Activated CD8-positive, alpha-beta memory T cell treated with anti-CD3 and anti-CD28 coated beads, Interleukin-2, amount 10 ng/mL, durations not matched to agents 7 days and 5 days (primary cell): ENCODE results near the gene GNA15. TPM values are rescaled to one million over a fixed set of nuclear protein-coding genes. Genes with fewer than 3 reads are reported as not detected.
"Not testable (repeated sequence)": the region's sequence is repeated elsewhere in the genome, so short reads cannot be mapped to it uniquely, and the experiment has no call there.

Source experiments
- ATAC-seq: fragments of 150-1000 bp; cut with Tn5 transposase; one replicate; pipeline ENCODE4 v1.10.0; 2021; ENCODE audit warnings: moderate library complexity
- CTCF ChIA-PET: fragments of 350-600 bp; sonication (Branson Sonifier 250); formaldehyde crosslinking; loops from one replicate; lab custom pipeline; 2021; ENCODE audit warnings: antibody characterized with exemption; lab: Charles Lee
- DNase-seq: peaks from one replicate; pipeline ENCODE4 v3.0.0-alpha.2; 2020
- H3K27ac Mint-ChIP-seq: one replicate; pipeline ENCODE4 v1.8.0; 2021; ENCODE audit warnings: mild to moderate bottlenecking, mixed read lengths
- H3K27me3 Mint-ChIP-seq: one replicate; pipeline ENCODE4 v1.8.0; 2021; ENCODE audit warnings: mixed read lengths
- H3K36me3 Mint-ChIP-seq: one replicate; pipeline ENCODE4 v1.8.0; 2021; ENCODE audit warnings: mild to moderate bottlenecking, mixed read lengths
- H3K4me1 Mint-ChIP-seq: one replicate; pipeline ENCODE4 v1.8.0; 2021; ENCODE audit warnings: mixed read lengths
- H3K4me3 Mint-ChIP-seq: one replicate; pipeline ENCODE4 v1.8.0; 2021; ENCODE audit warnings: mild to moderate bottlenecking, moderate library complexity, mixed read lengths
- H3K9me3 Mint-ChIP-seq: one replicate; pipeline ENCODE4 v1.8.0; 2022; ENCODE audit warnings: low read depth, mixed read lengths
- total RNA-seq, 2 experiments: library from RNA; stranded (reverse); gene quantifications; one replicate each; pipeline ENCODE4 v1.2.3, GENCODE V29; 2021

Gene GNA15
- total RNA-seq, 2 experiments from 2014 or later = 23.7 to 39.8 TPM

GRCh38 chr19:3150739-3151329 is 15.0 kb downstream of the GNA15 start:
- H3K9me3 Mint-ChIP-seq = peaks cover 1% of the 10 kb centered on the region
- H3K27me3 Mint-ChIP-seq = no peaks in the 10 kb centered on the region
- CTCF ChIA-PET = interaction anchor here (0.9 to 2.3 kb wide), 6 partner anchors 13 to 200 kb away, joined by 3 to 11 read pairs (median 4); no protein-coding TSS in a partner anchor
- ATAC-seq (no peak), DNase-seq (no peak)
- H3K4me1 Mint-ChIP-seq = peaks cover 12% of the 10 kb centered on the region
- H3K36me3 Mint-ChIP-seq = peaks cover 25% of the 10 kb centered on the region
- H3K27ac Mint-ChIP-seq = no peak overlapping the region
- H3K4me3 Mint-ChIP-seq = no peak overlapping the region

GRCh38 chr19:3151563-3152418 is 16.0 kb downstream of the GNA15 start:
- ATAC-seq = no peak

GRCh38 chr19:3152419-3152780 is 16.6 kb downstream of the GNA15 start:
- DNase-seq = no peak
- no peak for ATAC-seq
- Mint-ChIP-seq H3K4me3 (no peak overlapping the region), H3K4me1 (peaks cover 9% of the 10 kb centered on the region), H3K9me3 (peaks cover 5% of the 10 kb centered on the region), H3K27me3 (no peaks in the 10 kb centered on the region), H3K27ac (no peak overlapping the region), H3K36me3 (peaks cover 35% of the 10 kb centered on the region)
- CTCF ChIA-PET = interaction anchor here (0.6 to 2.3 kb wide), 7 partner anchors 11 to 190 kb away, joined by 3 to 11 read pairs (median 4); no protein-coding TSS in a partner anchor

More at GRCh38 chr19:3151563-3152418, 16.0 kb downstream of the GNA15 start:
- DNase-seq = no peak
- H3K27me3 Mint-ChIP-seq = no peaks in the 10 kb centered on the region
- H3K36me3 Mint-ChIP-seq = peaks cover 31% of the 10 kb centered on the region
- CTCF ChIA-PET = interaction anchor here (0.9 to 2.3 kb wide), 9 partner anchors 10 to 201 kb away, joined by 3 to 11 read pairs (median 4); no protein-coding TSS in a partner anchor
- H3K9me3 Mint-ChIP-seq = peaks cover 5% of the 10 kb centered on the region
- H3K27ac Mint-ChIP-seq = no peak overlapping the region
- peaks cover 7% of the 10 kb centered on the region for H3K4me1 Mint-ChIP-seq
- no peak overlapping the region for H3K4me3 Mint-ChIP-seq

GRCh38 chr19:3153286-3154230 is 17.7 kb downstream of the GNA15 start:
- H3K27me3 Mint-ChIP-seq = no peaks in the 10 kb centered on the region
- H3K36me3 Mint-ChIP-seq = peaks cover 47% of the 10 kb centered on the region
- CTCF ChIA-PET = interaction anchor here (0.7 to 1.0 kb wide), 2 partner anchors 10 to 49 kb away, joined by 3 to 5 read pairs; no protein-coding TSS in a partner anchor
- H3K4me3 Mint-ChIP-seq = no peak overlapping the region
- H3K27ac Mint-ChIP-seq = no peak overlapping the region
- peaks cover 12% of the 10 kb centered on the region for H3K4me1 Mint-ChIP-seq
- H3K9me3 Mint-ChIP-seq = peaks cover 5% of the 10 kb centered on the region
- ATAC-seq = no peak
- no peak for DNase-seq

GRCh38 chr19:3154447-3154846 is 18.6 kb downstream of the GNA15 start:
- not testable (repeated sequence) for H3K27ac Mint-ChIP-seq, H3K4me1 Mint-ChIP-seq, ATAC-seq, H3K4me3 Mint-ChIP-seq, H3K9me3 Mint-ChIP-seq, DNase-seq, H3K27me3 Mint-ChIP-seq
- peaks cover 42% of the 10 kb centered on the region for H3K36me3 Mint-ChIP-seq
- CTCF ChIA-PET = interaction anchor here (0.5 kb wide), 1 partner anchor 204 kb away, joined by 3 read pairs; no protein-coding TSS in a partner anchor

- Mint-ChIP-seq H3K4me1 (peaks cover 11% of the 10 kb centered on the region), H3K27ac (no peak overlapping the region), H3K36me3 (peaks cover 43% of the 10 kb centered on the region), H3K27me3 (no peaks in the 10 kb centered on the region), H3K4me3 (no peak overlapping the region), H3K9me3 (peaks cover 6% of the 10 kb centered on the region)
- ATAC-seq = peak; percentile 94
- CTCF ChIA-PET = interaction anchor here (0.5 to 0.9 kb wide), 2 partner anchors 9 to 204 kb away, joined by 3 to 4 read pairs; no protein-coding TSS in a partner anchor
- DNase-seq = peak; percentile 91
These were observed 19.3 kb downstream of the GNA15 start for GRCh38 chr19:3154957-3155736.

GRCh38 chr19:3157096-3157845 is 21.4 kb downstream of the GNA15 start:
- no peak overlapping the region for H3K27ac Mint-ChIP-seq
- no peak overlapping the region for H3K4me3 Mint-ChIP-seq
- CTCF ChIA-PET = interaction anchor here (0.7 to 1.8 kb wide), 3 partner anchors 11 to 28 kb away, joined by 3 to 9 read pairs (median 4); no protein-coding TSS in a partner anchor
- ATAC-seq = no peak
- no peaks in the 10 kb centered on the region for H3K27me3 Mint-ChIP-seq
- DNase-seq = no peak
- H3K4me1 Mint-ChIP-seq = peaks cover 20% of the 10 kb centered on the region
- H3K36me3 Mint-ChIP-seq = peaks cover 58% of the 10 kb centered on the region
- H3K9me3 Mint-ChIP-seq = peaks cover 6% of the 10 kb centered on the region

- H3K27me3 Mint-ChIP-seq = no peaks in the 10 kb centered on the region
- peaks cover 39% of the 10 kb centered on the region for H3K4me1 Mint-ChIP-seq
These were observed 23.7 kb downstream of the GNA15 start for GRCh38 chr19:3159565-3159964.

GRCh38 chr19:3160219-3160618 is 24.4 kb downstream of the GNA15 start:
- peaks cover 44% of the 10 kb centered on the region for H3K4me1 Mint-ChIP-seq
- H3K27me3 Mint-ChIP-seq = no peaks in the 10 kb centered on the region
- DNase-seq (no peak), ATAC-seq (no peak)
- CTCF ChIA-PET = interaction anchor here (0.7 to 3.1 kb wide), 12 partner anchors 14 to 512 kb away, joined by 3 to 14 read pairs (median 4); no protein-coding TSS in a partner anchor
- no peak overlapping the region for H3K4me3 Mint-ChIP-seq
- peaks cover 75% of the 10 kb centered on the region for H3K36me3 Mint-ChIP-seq
- peak overlapping the region; percentile 61 for H3K27ac Mint-ChIP-seq
- peaks cover 5% of the 10 kb centered on the region for H3K9me3 Mint-ChIP-seq

More at GRCh38 chr19:3159565-3159964, 23.7 kb downstream of the GNA15 start:
- DNase-seq = no peak
- CTCF ChIA-PET = interaction anchor here (0.9 to 3.1 kb wide), 10 partner anchors 13 to 511 kb away, joined by 3 to 14 read pairs (median 5); no protein-coding TSS in a partner anchor
- ATAC-seq = no peak
- H3K9me3 Mint-ChIP-seq = peaks cover 6% of the 10 kb centered on the region
- H3K27ac Mint-ChIP-seq = no peak overlapping the region
- H3K4me3 Mint-ChIP-seq = no peak overlapping the region
- peaks cover 75% of the 10 kb centered on the region for H3K36me3 Mint-ChIP-seq

GRCh38 chr19:3161453-3161852 is 25.6 kb downstream of the GNA15 start:
- no peak overlapping the region for H3K27ac Mint-ChIP-seq
- CTCF ChIA-PET = interaction anchor here (0.9 to 3.5 kb wide), 15 partner anchors 10 to 210 kb away, joined by 3 to 22 read pairs (median 4); no protein-coding TSS in a partner anchor
- H3K27me3 Mint-ChIP-seq = no peaks in the 10 kb centered on the region
- H3K9me3 Mint-ChIP-seq = peaks cover 2% of the 10 kb centered on the region
- H3K4me1 Mint-ChIP-seq = peaks cover 50% of the 10 kb centered on the region
- DNase-seq (no peak), ATAC-seq (no peak)
- H3K36me3 Mint-ChIP-seq = peaks cover 72% of the 10 kb centered on the region
- H3K4me3 Mint-ChIP-seq = no peak overlapping the region
